ENCODE data around the gene CXCL1. TPM values are rescaled to one million over a fixed set of nuclear protein-coding genes. Genes with fewer than 3 reads are reported as not detected.

Gene CXCL1
- total and polyA plus RNA-seq, 2 donors (not counting 3 experiments of a cell fraction or from before 2014, with no cell fraction given): 20.0 to 26.7 TPM

DNA sequence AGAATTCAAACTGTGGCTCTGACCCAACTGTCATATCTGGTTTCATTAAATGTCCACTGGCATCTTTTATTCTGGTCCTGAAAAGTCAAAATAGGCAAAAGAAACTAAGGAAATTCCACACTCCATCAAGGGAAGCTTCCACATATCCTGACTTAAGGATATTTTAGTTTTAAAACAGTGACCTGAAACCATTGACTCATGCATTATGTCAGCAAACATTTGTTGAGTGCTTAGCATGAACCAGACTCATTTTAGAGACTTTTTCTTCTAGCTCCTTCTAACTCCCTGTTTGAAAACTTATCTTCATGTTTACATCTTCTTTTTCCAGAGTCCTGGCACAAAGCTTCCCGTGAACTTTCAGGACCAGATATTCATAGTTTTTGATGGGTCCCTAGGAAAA is 6.9 kb upstream of the CXCL1 start:
- Histone ChIP-seq H3K4me1 (ENCODE audit: control insufficient read depth, extremely low read depth, insufficient read depth, low read length) (no peaks in the 10 kb centered on the region), H3K9me1 (replicated peaks; ENCODE audit: control insufficient read depth, extremely low read depth, insufficient read depth, low read length) (no peaks in the 10 kb centered on the region)
- intact Hi-C loops (cut with micrococcal nuclease): loop anchor here (10.0 kb wide), 1 partner anchor 232 kb away; the partner anchor contains the start of gene CXCL2

More for the DNA sequence above, 6.9 kb upstream of the CXCL1 start:
- no TSS peak for BruUV-seq (replicated peaks)
- H3K4me3 ChIP-seq (replicated peaks in 1 of 3; ENCODE audit: insufficient read depth in 1 of 3, low read depth in 1 of 3, low read length in 3 of 3): no peak overlapping the region
- DNase-seq (ENCODE audit: low read depth, low spot score): peak; percentile 17
- H3K4me2 ChIP-seq (ENCODE audit: insufficient read depth, low read length): no peak overlapping the region
- FAIRE-seq: no peak
- no peaks in the 10 kb centered on the region for H3K9me3 ChIP-seq (replicated peaks; ENCODE audit: control insufficient read depth, insufficient read depth, low read length)
- ChIA-PET CTCF (interaction anchor here (0.6 to 4.3 kb wide), 5 partner anchors 11 to 201 kb away, joined by 3 to 15 read pairs (median 3); no protein-coding TSS in a partner anchor), POLR2A (no interaction called here)
- H4K20me1 ChIP-seq (replicated peaks; ENCODE audit: control insufficient read depth, extremely low read depth, insufficient read depth, low read length): no peaks in the 10 kb centered on the region
- H3K27ac ChIP-seq (ENCODE audit: insufficient read depth, low read depth, low read length): no peak overlapping the region
- no peaks in the 10 kb centered on the region for H3K36me3 ChIP-seq (ENCODE audit: control insufficient read depth in 2 of 2, extremely low read depth in 1 of 2, insufficient read depth in 2 of 2, low read length in 2 of 2)
- no peaks in the 10 kb centered on the region for H3K79me2 ChIP-seq (ENCODE audit: control insufficient read depth, insufficient read depth, low read length)
- TF ChIP-seq POLR2A (IDR thresholded peaks at IDR 0.05; ENCODE audit: low read depth, low read length) (no peak), MYC (IDR thresholded peaks at IDR 0.05; ENCODE audit: low read depth, low read length) (no peak), MAX (IDR thresholded peaks at IDR 0.05; ENCODE audit: insufficient read depth, insufficient read length) (no peak), POLR2AphosphoS5 (IDR thresholded peaks at IDR 0.05; ENCODE audit: insufficient read depth, low read depth, low read length) (no peak), EZH2 (IDR thresholded peaks at IDR 0.05; ENCODE audit: borderline replicate concordance, low read depth, low read length, severe bottlenecking) (no peak), FOS (IDR thresholded peaks at IDR 0.05; ENCODE audit: borderline replicate concordance, insufficient read depth, low read length) (no peak), GATA2 (IDR thresholded peaks at IDR 0.05; ENCODE audit: insufficient read depth, insufficient read length, low read depth, low read length) (no peak), JUN (IDR thresholded peaks at IDR 0.05; ENCODE audit: borderline replicate concordance, insufficient read depth, insufficient read length, low read depth) (no peak)
- TF ChIP-seq, protein P1, sequence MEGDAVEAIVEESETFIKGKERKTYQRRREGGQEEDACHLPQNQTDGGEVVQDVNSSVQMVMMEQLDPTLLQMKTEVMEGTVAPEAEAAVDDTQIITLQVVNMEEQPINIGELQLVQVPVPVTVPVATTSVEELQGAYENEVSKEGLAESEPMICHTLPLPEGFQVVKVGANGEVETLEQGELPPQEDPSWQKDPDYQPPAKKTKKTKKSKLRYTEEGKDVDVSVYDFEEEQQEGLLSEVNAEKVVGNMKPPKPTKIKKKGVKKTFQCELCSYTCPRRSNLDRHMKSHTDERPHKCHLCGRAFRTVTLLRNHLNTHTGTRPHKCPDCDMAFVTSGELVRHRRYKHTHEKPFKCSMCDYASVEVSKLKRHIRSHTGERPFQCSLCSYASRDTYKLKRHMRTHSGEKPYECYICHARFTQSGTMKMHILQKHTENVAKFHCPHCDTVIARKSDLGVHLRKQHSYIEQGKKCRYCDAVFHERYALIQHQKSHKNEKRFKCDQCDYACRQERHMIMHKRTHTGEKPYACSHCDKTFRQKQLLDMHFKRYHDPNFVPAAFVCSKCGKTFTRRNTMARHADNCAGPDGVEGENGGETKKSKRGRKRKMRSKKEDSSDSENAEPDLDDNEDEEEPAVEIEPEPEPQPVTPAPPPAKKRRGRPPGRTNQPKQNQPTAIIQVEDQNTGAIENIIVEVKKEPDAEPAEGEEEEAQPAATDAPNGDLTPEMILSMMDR (IDR thresholded peaks at IDR 0.05; ENCODE audit: extremely low read depth in 1 of 2, insufficient read depth in 1 of 2, low read depth in 1 of 2, low read length in 2 of 2): no peak
- dilution Hi-C loops (cut with MboI; ENCODE audit: extremely low pct_ligation_motif_present, low sequenced_read_pairs): no loop called here
- H3K27me3 ChIP-seq (ENCODE audit: control insufficient read depth in 2 of 2, insufficient read depth in 2 of 2, low read length in 2 of 2): no peaks in the 10 kb centered on the region
- H3K9ac ChIP-seq (replicated peaks; ENCODE audit: extremely low read depth, insufficient read depth, low read length): no peak overlapping the region
- no peak overlapping the region for H2AFZ ChIP-seq (ENCODE audit: low read depth, low read length)
